KOPT-K1 (cell line): Measurements from ENCODE around the gene ERCC6.

Source experiments
- H3K27ac ChIP-seq: fragments of 200-600 bp; sonication (generic); 2 replicates; pipeline ENCODE4 v1.5.1; 2016; ENCODE audit warnings: antibody characterized with exemption, mild to moderate bottlenecking, low read depth, low read length; ENCODE audit not compliant: poor library complexity, severe bottlenecking
- H3K36me3 ChIP-seq: fragments of 200-600 bp; sonication (generic); 2 replicates; pipeline ENCODE4 v1.5.1; 2017; ENCODE audit warnings: antibody characterized with exemption, mild to moderate bottlenecking, low read length, moderate library complexity; ENCODE audit not compliant: insufficient read depth
- H3K9me3 ChIP-seq: fragments of 200-600 bp; sonication (generic); 2 replicates; pipeline ENCODE4 v1.5.1; 2017; ENCODE audit warnings: antibody characterized with exemption, low read length, mild to moderate bottlenecking; ENCODE audit not compliant: insufficient read depth, poor library complexity, severe bottlenecking

Gene ERCC6

DNA sequence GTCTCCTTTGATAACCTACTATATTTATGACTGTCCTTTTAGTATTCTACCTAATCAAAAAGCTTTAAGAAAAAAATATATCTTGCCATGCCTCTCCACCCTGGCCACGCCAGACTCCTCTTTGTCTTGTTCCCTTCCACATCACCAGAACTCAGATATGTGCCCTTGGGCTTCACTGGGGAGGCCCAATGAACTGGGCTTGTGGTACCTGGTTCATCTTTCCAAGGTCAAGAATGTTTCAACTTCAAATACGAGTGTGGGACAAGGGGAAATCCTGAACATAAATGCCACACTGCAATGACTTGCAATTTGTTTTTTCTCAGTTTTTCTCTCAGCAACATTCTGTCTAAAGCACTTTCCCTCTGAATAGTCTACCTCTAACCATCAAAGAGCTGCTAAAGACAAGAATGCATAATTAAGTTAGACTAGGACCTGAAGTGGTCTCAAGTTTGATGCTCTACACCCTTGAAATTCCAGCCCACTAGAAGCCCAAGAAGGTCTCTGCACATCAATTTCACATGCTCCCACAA lies 9.9 kb downstream of the ERCC6 start:
- H3K36me3 ChIP-seq = peaks cover 78% of the 10 kb centered on the region

DNA sequence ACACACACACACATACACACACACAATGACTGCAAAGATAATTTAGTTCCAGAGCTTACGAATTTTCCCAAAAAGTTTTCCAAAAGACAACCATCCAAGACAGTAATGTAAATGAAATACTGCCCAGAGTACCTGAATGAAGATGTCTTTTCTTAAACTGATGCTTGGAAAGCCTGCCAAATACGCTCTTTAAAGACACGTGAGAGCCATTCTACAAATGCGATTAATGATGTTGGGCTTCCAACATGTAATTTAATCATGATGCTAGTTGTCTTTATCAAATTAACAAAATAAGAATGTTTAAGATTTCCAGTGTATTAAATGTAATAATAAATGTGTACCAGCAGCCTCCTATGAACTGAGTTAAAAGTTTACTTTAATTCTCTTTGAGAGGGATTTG lies 11.1 kb downstream of the ERCC6 start:
- no peak overlapping the region for H3K27ac ChIP-seq
- peaks cover 90% of the 10 kb centered on the region for H3K36me3 ChIP-seq
- no peaks in the 10 kb centered on the region for H3K9me3 ChIP-seq

More for the DNA sequence above, 9.9 kb downstream of the ERCC6 start:
- no peak overlapping the region for H3K27ac ChIP-seq
- H3K9me3 ChIP-seq = no peaks in the 10 kb centered on the region

DNA sequence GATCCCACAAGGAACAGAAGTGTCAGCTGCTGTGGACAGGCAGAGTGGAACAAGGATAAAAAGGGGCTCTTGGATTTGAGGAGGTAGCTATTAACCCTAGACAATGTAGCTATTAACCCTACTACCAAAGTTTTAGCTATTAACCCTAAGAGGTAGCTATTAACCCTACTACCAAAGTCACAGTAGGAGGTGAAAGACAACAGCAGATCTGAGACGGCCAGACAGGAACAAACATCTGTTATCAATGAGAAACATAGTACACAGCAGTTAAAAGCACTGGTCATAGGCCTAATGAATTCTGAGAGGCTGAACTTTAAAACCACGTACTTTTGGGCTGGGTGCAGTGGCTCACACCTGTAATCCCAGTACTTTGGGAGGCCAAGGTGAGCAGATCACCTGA lies 11.9 kb downstream of the ERCC6 start:
- H3K36me3 ChIP-seq = peaks cover 86% of the 10 kb centered on the region
- H3K27ac ChIP-seq = no peak overlapping the region

DNA sequence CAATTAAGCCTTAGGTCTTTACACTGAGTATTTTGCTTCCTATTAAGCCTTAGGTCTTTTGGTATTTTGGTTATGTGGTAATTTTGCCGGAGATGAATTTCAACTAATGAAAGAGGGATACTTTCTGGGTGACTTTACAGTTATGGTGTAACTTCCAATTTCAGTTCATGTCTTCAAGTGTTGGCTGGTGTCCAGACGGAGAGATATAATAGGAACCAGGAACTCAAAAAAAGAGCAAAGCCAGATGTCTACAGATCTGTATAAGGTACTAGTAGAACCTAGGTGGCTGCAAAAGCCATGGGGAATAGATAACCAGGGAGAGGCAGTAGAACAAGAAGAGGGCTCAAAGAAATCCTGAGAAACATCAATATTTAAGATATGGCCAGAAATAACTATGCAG lies 12.3 kb downstream of the ERCC6 start:
- Histone ChIP-seq H3K27ac (no peak overlapping the region), H3K9me3 (no peaks in the 10 kb centered on the region), H3K36me3 (peaks cover 86% of the 10 kb centered on the region)

More for the DNA sequence above, 11.9 kb downstream of the ERCC6 start:
- H3K9me3 ChIP-seq = no peaks in the 10 kb centered on the region

DNA sequence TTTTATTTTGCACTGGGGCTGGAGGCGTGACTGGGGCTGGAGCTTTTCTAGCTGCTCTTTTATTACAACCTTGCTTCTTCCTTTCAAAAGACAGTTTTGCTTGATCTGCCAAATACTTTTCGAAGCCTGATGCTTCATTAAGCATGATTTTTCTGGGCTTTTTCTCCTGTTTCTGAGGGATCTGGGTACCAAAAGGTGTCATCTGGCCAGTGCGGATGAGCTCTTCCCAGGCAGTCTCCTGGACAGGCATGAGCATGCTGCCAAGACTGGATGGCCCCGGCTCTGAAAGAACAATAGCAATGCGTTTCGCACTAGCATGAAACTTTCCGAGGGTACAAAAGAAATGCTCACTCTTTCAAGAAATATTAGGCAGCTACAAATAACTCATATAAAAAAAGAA lies 14.4 kb downstream of the ERCC6 start:
- H3K36me3 ChIP-seq = peaks cover 81% of the 10 kb centered on the region

DNA sequence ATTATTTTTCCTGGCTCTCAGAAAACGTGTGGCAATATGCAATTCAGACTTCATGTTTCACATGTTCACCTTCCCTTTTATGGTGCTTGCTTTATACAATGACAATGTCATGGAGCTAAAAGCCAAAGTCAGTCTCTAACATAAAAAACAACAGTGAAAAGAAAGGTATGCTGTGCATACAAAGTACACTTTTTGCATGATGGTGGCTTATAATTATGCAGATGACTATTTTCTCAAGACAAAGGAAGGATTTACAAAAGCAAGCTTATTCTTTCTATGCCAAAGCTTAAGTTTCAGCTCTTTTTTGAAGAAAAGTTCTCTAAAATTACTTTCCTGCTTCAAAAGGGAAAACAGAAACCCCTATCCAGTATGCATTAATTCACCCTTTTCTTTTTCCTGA lies 15.6 kb downstream of the ERCC6 start:
- Histone ChIP-seq H3K9me3 (no peaks in the 10 kb centered on the region), H3K27ac (no peak overlapping the region), H3K36me3 (peaks cover 79% of the 10 kb centered on the region)

More for the DNA sequence above, 14.4 kb downstream of the ERCC6 start:
- H3K9me3 ChIP-seq = no peaks in the 10 kb centered on the region
- no peak overlapping the region for H3K27ac ChIP-seq

DNA sequence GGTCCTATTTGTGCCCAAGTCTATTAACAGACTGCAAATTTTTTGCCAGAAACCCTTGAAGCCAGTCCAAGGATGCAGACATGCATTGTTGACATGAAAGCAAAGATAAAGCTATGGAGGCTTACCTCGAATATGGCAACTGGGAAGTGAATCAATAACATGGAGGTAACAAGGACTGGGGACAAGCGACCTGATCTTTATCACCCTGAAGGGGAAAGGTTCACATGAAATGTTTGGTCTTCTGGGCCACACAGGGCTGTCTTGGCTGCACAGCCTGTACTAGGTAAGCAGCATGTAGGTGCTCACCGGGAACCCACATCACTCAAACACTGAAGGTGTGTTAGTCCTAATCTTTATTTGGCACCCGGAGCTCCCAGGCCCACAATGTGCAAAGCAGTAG lies 17.9 kb downstream of the ERCC6 start:
- Histone ChIP-seq H3K36me3 (peaks cover 63% of the 10 kb centered on the region), H3K9me3 (no peaks in the 10 kb centered on the region), H3K27ac (no peak overlapping the region)

DNA sequence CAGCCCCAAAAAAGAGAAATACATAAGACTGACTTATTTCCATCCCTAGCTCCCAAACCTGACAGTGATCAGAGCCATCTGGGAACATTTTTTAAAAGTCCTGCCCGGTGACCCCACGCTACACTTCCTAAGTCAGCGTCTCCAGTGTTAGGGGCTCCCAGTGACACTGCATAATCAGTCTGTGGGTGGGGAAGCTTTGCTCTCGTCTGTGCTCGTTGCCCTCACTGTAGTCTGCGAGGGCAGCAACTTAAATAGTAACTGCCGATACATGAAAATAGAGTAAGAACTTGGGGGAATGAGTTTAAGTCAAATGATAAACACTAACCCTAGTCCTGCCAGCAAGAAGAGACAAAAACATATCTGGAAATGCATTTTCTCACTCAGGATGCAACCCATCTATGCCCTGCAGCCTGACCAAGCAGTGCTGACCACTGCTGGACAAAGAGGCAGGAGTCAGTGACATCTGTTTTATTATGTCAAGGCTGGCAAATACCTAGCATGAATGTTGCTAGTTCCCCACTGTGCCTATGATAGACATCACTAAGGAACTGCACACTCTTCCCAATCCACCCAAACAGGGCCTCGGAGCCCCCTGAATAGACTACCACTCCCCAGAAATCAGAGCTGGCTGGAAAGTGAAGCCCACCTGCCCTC lies 18.7 kb downstream of the ERCC6 start:
- Histone ChIP-seq H3K27ac (no peak overlapping the region), H3K9me3 (no peaks in the 10 kb centered on the region), H3K36me3 (peaks cover 63% of the 10 kb centered on the region)

DNA sequence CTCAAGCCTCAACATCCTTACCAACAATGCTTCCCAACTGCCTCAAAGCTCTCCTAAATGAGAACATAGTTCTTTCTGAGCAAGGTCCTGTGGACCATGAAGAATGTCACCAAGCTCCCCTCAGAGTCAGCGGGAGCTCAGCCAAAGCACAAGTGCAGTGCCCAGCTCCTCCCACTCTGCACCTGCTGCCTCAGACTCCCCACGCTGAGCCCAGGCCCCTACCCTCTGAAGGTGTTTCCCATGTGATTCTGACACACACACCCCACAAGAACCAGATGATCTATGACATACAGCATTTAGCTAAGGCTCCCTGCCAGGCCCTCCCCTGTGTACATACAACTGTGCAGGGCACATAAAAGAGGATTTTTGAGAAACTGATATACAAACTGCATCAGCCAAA lies 19.2 kb downstream of the ERCC6 start:
- Histone ChIP-seq H3K27ac (no peak overlapping the region), H3K36me3 (peaks cover 62% of the 10 kb centered on the region), H3K9me3 (no peaks in the 10 kb centered on the region)

DNA sequence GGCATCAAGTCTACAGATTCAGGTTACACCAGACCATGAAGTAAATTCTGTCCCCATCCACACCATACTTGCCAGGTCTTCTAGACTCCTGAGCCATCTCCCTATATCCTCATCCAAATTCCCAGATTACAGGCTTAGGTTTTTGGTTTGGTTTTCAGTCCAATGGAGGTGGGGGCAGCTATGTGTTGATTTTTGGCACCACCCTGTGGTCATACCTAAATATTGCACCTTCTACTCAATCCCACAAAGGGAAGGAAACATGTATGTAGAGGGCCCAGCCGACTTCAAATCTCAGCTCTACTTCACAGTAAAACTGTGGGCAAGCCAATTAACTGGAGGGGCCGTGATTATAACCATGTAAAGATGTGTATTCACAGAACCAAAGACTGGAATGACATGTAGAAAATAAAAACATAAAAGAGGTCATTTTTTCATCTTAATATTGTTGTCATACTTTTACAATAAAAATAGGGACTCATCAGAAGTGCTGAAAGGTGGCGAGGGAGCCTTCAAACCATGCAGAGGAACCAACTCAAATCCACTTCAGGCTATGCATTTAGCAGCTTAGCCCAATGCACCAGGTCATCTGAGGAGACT lies 19.8 kb downstream of the ERCC6 start:
- no peak overlapping the region for H3K27ac ChIP-seq
- peaks cover 55% of the 10 kb centered on the region for H3K36me3 ChIP-seq

DNA sequence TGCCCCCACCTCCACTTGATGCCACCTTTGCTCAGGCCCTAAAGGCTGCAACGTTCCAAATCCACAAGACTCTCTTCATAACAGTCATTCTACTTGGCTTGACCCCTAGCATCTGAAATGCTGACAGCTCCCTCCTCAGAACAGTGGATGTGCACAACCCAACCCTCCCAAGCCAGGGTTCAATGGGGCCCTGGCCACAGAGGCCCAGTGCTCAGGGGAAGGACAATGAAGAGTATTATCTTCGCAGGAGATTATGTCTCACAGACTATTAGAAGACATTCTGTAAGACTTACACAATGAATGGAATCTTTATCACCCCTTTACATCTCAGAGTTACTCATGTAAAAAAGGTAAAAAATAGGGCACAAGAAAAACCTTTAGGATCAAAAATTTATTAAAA lies 20.4 kb downstream of the ERCC6 start:
- no peak overlapping the region for H3K27ac ChIP-seq
- H3K9me3 ChIP-seq = no peaks in the 10 kb centered on the region
- H3K36me3 ChIP-seq = peaks cover 50% of the 10 kb centered on the region

More for the DNA sequence above, 19.8 kb downstream of the ERCC6 start:
- no peaks in the 10 kb centered on the region for H3K9me3 ChIP-seq

DNA sequence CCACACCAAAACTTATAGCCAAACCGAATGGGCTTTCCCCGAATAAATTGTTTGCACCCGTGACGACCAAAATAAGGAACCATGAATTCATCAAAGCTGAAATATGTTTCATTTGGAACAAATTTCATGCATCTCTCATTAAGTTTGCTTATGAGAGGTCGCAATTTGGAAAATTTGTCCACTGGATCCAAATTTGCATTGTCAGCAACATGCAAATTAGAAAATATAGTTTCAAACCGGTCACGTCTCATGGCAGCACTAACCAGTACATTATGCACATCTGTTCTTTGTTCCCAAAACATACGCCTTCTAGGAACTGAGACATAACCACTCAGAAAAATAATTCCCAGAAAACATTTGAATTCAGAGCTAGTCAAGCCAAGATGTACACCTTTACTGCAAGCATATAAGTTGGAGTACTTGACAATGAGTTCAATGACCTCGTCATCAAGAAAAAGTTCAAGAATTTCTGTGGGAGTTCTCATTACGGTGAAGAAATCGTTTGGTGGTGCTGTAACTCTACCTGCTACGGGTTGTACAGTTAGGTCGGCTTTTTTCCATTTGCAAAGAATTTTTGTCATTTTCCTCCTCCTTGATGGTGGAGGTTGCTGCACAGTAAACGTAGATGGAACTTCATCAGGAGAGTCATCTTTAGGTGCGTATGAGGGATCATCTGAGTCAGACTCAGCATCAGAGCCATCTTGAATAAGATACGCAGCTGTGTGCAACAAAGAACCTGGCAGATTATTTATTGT lies 22.5 kb downstream of the ERCC6 start:
- no peak overlapping the region for H3K27ac ChIP-seq

DNA sequence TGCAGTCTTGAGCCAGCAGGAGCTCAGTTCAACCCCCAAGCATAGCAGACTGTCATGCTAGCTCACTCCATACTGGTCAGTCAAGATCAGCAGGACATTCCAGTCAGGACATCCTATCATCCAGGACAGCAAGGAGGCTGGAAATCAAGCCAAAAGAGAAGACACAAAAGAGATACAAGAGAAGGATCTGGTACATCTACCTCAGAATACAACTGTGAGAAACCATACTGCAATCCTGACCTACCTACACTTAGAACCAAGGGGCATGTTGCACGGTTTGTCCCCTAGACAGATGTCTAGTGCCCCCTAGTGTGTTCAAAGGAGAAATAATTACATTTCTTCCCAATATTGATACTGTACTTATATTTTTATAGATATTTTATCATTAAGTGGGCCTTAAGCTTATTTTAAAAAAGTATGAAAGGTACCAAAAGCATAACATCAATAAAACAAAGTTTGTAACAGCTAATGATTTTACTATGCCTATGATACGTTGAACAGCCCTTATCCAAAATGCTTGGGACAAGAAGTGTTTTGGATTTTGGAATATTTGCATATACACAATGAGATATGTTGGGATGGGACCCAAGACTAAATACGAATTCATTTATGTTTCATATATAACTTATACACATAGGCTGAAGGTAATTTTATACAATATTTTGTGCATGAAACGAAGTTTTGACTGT lies 26.7 kb downstream of the ERCC6 start:
- no peak overlapping the region for H3K27ac ChIP-seq
- H3K36me3 ChIP-seq = peaks cover 14% of the 10 kb centered on the region; the same call in 1 of the 2 replicates
- no peaks in the 10 kb centered on the region for H3K9me3 ChIP-seq

More for the DNA sequence above, 22.5 kb downstream of the ERCC6 start:
- Histone ChIP-seq H3K36me3 (peaks cover 34% of the 10 kb centered on the region), H3K9me3 (no peaks in the 10 kb centered on the region)

DNA sequence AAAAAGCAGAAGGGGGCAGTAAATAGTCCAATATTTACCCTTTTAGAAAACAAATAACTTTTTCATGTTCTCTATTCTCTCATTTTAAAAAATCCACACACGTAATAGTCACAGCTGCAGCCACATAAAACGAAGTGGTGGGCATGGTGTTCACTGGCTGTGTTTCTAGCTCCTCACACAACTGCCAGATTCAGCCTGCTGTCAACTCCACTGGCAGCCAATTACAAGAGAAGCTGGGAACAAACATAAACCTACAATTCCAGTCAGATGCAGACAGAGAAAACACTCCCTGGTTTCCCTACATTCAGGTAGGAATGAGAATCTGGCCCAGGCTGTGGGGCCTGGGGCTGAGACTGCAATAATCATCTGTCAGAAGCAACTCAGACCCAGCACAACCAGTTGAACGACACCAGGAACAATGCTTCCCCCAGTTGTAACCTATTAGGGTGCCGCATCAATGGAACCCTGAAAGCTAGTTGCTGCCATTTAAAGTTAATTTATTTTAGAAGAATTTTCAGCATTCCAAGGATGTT lies 29.1 kb downstream of the ERCC6 start:
- H3K36me3 ChIP-seq = no peaks in the 10 kb centered on the region
- H3K27ac ChIP-seq = no peak overlapping the region
- no peaks in the 10 kb centered on the region for H3K9me3 ChIP-seq

DNA sequence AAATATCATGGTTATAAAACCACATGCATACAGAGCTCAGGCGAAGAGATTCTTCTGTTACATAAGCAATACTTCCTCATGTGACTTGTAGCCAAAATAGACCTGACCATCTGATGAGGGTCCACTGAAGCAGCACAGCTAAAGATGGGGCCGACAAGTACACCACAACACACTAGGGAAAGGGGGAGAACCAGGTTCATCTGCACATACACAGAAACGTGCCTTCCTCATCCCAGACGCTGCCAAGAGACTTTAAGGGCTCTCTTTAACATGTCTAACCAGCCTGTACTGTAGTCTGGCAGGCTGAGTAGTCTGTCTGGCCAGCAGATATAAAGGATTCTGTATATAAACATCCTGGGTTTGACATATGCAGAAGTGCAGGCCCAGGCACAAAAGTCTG lies 30.3 kb downstream of the ERCC6 start:
- Histone ChIP-seq H3K27ac (no peak overlapping the region), H3K9me3 (no peaks in the 10 kb centered on the region), H3K36me3 (no peaks in the 10 kb centered on the region)
